ENCODE results near the gene BICD2.
A peak's percentile ranks its signal among the peaks of the same experiment; 100 is the strongest.
"Not testable (repeated sequence)": the region's sequence is repeated elsewhere in the genome, so short reads cannot be mapped to it uniquely, and the experiment has no call there.

Gene BICD2

GRCh38 chr9:92764381-92764987, at the start of gene BICD2:
BICD2 (minus strand) TSS chr9:92764833; CDS start chr9:92764744, 89 bp downstream.
- Histone ChIP-seq H3K9me3 (ENCODE audit: control insufficient read depth, low read length) (no peaks in the 10 kb centered on the region), H3K27me3 (ENCODE audit: control insufficient read depth, insufficient read depth, low read length) (no peaks in the 10 kb centered on the region), H3K4me1 (ENCODE audit: control insufficient read depth, insufficient read depth, low read length) (peaks cover 62% of the 10 kb centered on the region), H3K36me3 (ENCODE audit: control insufficient read depth, insufficient read depth, low read length) (no peaks in the 10 kb centered on the region), H3K9ac (ENCODE audit: low read length) (peak within 1 kb of the TSS; percentile 84), H3K4me3 (ENCODE audit: low read length) (peak within 1 kb of the TSS; percentile 64)

- peaks cover 74% of the 10 kb centered on the region for H3K27me3 ChIP-seq (ENCODE audit: control insufficient read depth, insufficient read depth, low read length)
- not testable (repeated sequence) for H3K4me3 ChIP-seq (ENCODE audit: low read length); H3K9me3 ChIP-seq (ENCODE audit: control insufficient read depth, low read length); H3K9ac ChIP-seq (ENCODE audit: low read length); H3K36me3 ChIP-seq (ENCODE audit: control insufficient read depth, insufficient read depth, low read length)
- peaks cover 25% of the 10 kb centered on the region for H3K4me1 ChIP-seq (ENCODE audit: control insufficient read depth, insufficient read depth, low read length)
Observed at GRCh38 chr9:92809629-92810326, 45.1 kb upstream of the BICD2 start.

GRCh38 chr9:92808726-92809451, 44.3 kb upstream of the BICD2 start:
- no peaks in the 10 kb centered on the region for H3K36me3 ChIP-seq (ENCODE audit: control insufficient read depth, insufficient read depth, low read length)
- H3K27me3 ChIP-seq (ENCODE audit: control insufficient read depth, insufficient read depth, low read length), result peaks cover 83% of the 10 kb centered on the region
- no peak overlapping the region for H3K4me3 ChIP-seq (ENCODE audit: low read length)
- H3K9me3 ChIP-seq (ENCODE audit: control insufficient read depth, low read length), result no peaks in the 10 kb centered on the region
- peaks cover 25% of the 10 kb centered on the region for H3K4me1 ChIP-seq (ENCODE audit: control insufficient read depth, insufficient read depth, low read length)
- no peak overlapping the region for H3K9ac ChIP-seq (ENCODE audit: low read length)

GRCh38 chr9:92807757-92808725, 43.4 kb upstream of the BICD2 start:
- H3K27me3 ChIP-seq (ENCODE audit: control insufficient read depth, insufficient read depth, low read length), result peaks cover 85% of the 10 kb centered on the region
- H3K9me3 ChIP-seq (ENCODE audit: control insufficient read depth, low read length), result no peaks in the 10 kb centered on the region
- no peak overlapping the region for H3K9ac ChIP-seq (ENCODE audit: low read length)
- H3K4me1 ChIP-seq (ENCODE audit: control insufficient read depth, insufficient read depth, low read length), result peaks cover 25% of the 10 kb centered on the region
- no peaks in the 10 kb centered on the region for H3K36me3 ChIP-seq (ENCODE audit: control insufficient read depth, insufficient read depth, low read length)
- H3K4me3 ChIP-seq (ENCODE audit: low read length), result no peak overlapping the region

DNA sequence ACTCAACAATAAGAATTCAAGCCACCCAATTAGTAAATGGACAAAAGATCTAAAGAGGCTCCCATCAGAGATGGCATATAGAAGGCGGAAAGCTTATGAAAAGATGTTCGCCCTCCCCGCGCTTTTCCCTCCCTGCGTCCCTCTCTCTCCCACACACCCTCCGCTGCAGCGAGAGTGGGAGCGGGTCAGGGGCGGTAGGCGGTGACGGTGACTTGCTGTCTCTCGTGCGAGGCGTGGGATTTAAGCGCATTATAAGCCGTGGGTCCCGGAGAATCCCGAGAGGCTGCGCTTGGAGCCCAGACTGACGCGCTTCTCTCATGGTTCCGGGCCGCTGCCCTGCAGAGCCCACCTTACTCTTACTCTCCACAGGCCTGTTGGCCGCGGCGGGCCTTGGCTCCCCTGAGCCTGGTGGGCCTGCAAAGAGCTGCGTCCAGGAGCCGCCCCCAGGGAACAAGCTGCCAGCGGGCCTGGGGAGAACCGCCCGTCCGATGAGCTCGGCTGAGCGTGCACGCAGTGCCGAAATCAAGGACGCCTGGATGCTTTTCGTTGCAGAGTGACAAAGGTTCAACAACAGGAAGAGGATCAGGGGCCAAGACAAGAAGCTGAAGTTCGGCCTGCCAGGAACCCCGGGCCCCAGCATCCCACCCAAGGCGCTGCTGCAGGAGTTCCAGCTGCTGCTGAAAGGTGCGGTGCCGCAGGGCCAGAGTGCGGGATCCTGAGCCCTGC, 42.6 kb upstream of the BICD2 start:
- H3K4me3 ChIP-seq (ENCODE audit: low read length), result no peak overlapping the region
- no peaks in the 10 kb centered on the region for H3K36me3 ChIP-seq (ENCODE audit: control insufficient read depth, insufficient read depth, low read length)
- no peaks in the 10 kb centered on the region for H3K9me3 ChIP-seq (ENCODE audit: control insufficient read depth, low read length)
- peaks cover 78% of the 10 kb centered on the region for H3K27me3 ChIP-seq (ENCODE audit: control insufficient read depth, insufficient read depth, low read length)
- H3K9ac ChIP-seq (ENCODE audit: low read length), result no peak overlapping the region
- H3K4me1 ChIP-seq (ENCODE audit: control insufficient read depth, insufficient read depth, low read length), result peaks cover 25% of the 10 kb centered on the region

DNA sequence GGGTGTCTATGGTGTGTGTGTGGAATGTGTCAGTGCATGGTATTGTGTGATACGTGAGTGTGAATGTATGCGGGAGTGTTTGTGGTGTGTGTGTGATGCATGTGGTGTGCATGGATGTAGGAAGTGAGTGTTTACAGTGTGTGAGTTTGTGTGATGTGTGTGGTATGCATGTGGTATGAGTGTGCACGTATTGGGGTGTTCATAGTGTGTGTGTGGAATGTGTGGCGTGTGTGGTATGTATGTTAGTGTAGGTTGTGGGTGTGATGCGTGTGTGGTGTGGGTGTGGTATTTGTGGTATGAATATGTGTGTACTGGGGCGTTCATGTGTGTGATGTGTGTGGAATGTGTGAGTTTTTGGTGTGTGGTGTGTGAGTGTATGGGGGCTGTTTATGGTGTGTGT, 40.1 kb upstream of the BICD2 start:
- Histone ChIP-seq H3K36me3 (ENCODE audit: control insufficient read depth, insufficient read depth, low read length) (no peaks in the 10 kb centered on the region), H3K27me3 (ENCODE audit: control insufficient read depth, insufficient read depth, low read length) (peaks cover 62% of the 10 kb centered on the region), H3K4me1 (ENCODE audit: control insufficient read depth, insufficient read depth, low read length) (peaks cover 24% of the 10 kb centered on the region), H3K9me3 (ENCODE audit: control insufficient read depth, low read length) (no peaks in the 10 kb centered on the region), H3K4me3 (ENCODE audit: low read length) (no peak overlapping the region), H3K9ac (ENCODE audit: low read length) (no peak overlapping the region)

- H3K27me3 ChIP-seq (ENCODE audit: control insufficient read depth, insufficient read depth, low read length), result peaks cover 29% of the 10 kb centered on the region
- no peak overlapping the region for H3K9ac ChIP-seq (ENCODE audit: low read length)
- H3K36me3 ChIP-seq (ENCODE audit: control insufficient read depth, insufficient read depth, low read length), result no peaks in the 10 kb centered on the region
- H3K4me1 ChIP-seq (ENCODE audit: control insufficient read depth, insufficient read depth, low read length), result no peaks in the 10 kb centered on the region
- no peaks in the 10 kb centered on the region for H3K9me3 ChIP-seq (ENCODE audit: control insufficient read depth, low read length)
- no peak overlapping the region for H3K4me3 ChIP-seq (ENCODE audit: low read length)
Observed at GRCh38 chr9:92798358-92798757, 33.7 kb upstream of the BICD2 start.

- H3K9me3 ChIP-seq (ENCODE audit: control insufficient read depth, low read length); H3K9ac ChIP-seq (ENCODE audit: low read length); H3K4me1 ChIP-seq (ENCODE audit: control insufficient read depth, insufficient read depth, low read length); H3K36me3 ChIP-seq (ENCODE audit: control insufficient read depth, insufficient read depth, low read length); H3K4me3 ChIP-seq (ENCODE audit: low read length): not testable (repeated sequence)
- H3K27me3 ChIP-seq (ENCODE audit: control insufficient read depth, insufficient read depth, low read length), result peaks cover 36% of the 10 kb centered on the region
Observed at GRCh38 chr9:92796337-92796804, 31.7 kb upstream of the BICD2 start.

GRCh38 chr9:92795598-92796336, 31.1 kb upstream of the BICD2 start:
- Histone ChIP-seq H3K27me3 (ENCODE audit: control insufficient read depth, insufficient read depth, low read length) (peaks cover 36% of the 10 kb centered on the region), H3K9me3 (ENCODE audit: control insufficient read depth, low read length) (no peaks in the 10 kb centered on the region)

DNA sequence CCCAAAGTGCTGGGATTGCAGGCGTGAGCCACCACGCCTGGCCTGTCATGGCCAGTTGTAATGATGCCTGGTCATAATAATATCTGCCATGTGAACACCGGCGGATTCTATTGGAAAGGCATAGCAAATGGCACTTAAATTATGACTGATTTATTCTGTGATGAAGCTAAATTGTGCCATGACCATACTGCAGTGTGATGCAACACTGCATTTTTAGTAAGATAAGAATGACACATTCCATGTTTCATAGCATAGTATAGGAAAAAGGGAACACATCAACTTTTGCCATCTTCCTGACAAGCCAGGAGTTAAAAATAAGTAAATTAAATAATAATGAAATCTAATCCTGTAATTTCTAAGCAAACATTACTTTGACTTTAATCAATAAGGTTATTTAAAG, 30.4 kb upstream of the BICD2 start:
- Histone ChIP-seq H3K27me3 (ENCODE audit: control insufficient read depth, insufficient read depth, low read length) (peaks cover 36% of the 10 kb centered on the region), H3K4me3 (ENCODE audit: low read length) (no peak overlapping the region), H3K9ac (ENCODE audit: low read length) (no peak overlapping the region), H3K36me3 (ENCODE audit: control insufficient read depth, insufficient read depth, low read length) (no peaks in the 10 kb centered on the region), H3K4me1 (ENCODE audit: control insufficient read depth, insufficient read depth, low read length) (no peaks in the 10 kb centered on the region), H3K9me3 (ENCODE audit: control insufficient read depth, low read length) (no peaks in the 10 kb centered on the region)

More at GRCh38 chr9:92795598-92796336, 31.1 kb upstream of the BICD2 start:
- H3K9ac ChIP-seq (ENCODE audit: low read length), result no peak overlapping the region
- H3K4me3 ChIP-seq (ENCODE audit: low read length), result no peak overlapping the region
- H3K4me1 ChIP-seq (ENCODE audit: control insufficient read depth, insufficient read depth, low read length), result no peaks in the 10 kb centered on the region
- H3K36me3 ChIP-seq (ENCODE audit: control insufficient read depth, insufficient read depth, low read length), result no peaks in the 10 kb centered on the region

Measured in mucosa of stomach (tissue), 1 donor.